GM18870 (cell line): Measurements from ENCODE around the gene SPEG.
"Not testable (repeated sequence)": the region's sequence is repeated elsewhere in the genome, so short reads cannot be mapped to it uniquely, and the experiment has no call there.

Source experiments
- ATAC-seq: cut with Tn5 transposase; IDR thresholded peaks from one replicate; pipeline ENCODE4 v1.9.1; 2021; ENCODE audit warnings: moderate library complexity; ENCODE audit not compliant: unreplicated experiment

The SPEG gene

GRCh38 chr2:219404291-219404910 is 30.2 kb upstream of the SPEG start:
- no peak for ATAC-seq

DNA sequence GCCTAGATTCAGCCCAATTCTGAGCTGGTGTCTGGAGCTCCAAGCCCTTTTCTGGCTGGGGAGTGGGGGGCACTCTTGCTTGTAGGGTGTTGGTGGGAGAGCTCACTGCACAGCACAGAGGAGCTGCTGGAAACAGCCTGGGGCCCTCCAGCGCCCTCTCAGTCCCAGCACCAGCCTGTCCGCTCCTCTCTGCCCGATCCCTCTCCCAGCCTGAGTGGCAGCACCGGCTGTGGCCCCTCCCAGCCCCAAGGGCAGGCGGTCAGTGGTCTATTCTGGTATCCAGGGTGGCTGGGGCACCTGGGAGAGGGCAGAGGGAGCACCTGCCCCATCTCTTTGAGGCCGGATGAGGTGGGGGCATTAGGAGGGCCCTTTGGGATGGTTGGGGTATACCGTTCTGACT is 29.7 kb upstream of the SPEG start:
- ATAC-seq: no peak

DNA sequence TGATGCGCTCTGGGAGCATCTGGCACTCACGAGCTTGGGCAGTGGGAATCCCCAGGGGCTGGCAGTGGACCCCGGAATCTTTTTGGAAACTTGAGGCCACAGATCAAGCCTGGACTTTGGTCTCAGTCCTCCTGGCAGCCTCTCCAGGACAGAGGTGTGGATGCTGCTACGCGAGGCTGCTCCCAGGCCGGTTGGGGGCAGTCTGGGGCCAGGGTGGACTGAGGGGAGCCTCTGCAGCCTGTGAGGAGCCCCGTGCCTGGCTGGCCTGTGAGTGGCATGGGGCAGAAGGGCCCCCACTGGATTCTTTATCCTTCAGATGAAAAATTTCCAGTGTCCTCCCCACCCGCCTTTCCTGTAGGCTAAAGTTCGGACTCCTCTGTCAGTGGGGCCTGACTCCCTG is 29.2 kb upstream of the SPEG start:
- no peak for ATAC-seq

- no peak for ATAC-seq
These were observed 28.4 kb upstream of the SPEG start for GRCh38 chr2:219405958-219406860.

DNA sequence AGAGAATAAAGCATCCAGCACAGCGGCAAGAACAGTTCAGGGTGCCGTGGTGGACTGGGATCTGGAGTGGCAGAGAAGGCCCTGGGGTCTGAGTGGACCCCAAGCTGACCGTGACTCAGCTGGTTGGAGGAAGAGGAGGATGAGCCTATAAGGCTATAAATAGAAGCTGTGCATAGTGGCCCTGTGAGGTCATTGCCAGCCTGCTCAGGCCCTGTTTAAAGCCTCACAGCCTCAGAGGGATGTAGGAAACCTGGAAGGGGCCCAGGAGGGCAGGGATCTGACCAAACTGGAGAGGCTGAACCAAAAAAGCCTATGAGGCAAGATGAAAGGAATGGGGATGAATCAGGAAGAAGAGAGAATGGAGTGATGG is 27.8 kb upstream of the SPEG start:
- ATAC-seq: no peak

DNA sequence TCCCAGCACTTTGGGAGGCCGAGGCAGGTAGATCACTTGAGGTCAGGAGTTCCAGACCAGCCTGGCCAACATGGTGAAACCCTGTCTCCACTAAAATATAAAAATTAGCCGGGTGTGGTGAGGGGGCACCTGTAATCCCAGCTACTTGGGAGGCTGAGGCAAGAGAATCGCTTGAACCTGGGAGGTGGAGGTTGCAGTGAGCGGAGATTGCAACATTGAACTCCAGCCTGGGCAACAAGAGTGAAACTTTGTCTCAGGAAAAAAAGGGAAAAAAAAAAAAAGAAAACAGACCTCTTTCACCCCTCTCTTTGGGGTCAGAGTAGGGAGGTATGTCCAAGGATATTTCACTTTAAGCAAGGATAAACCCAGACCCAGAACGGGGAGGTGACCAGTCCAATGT is 27.3 kb upstream of the SPEG start:
- not testable (repeated sequence) for ATAC-seq

DNA sequence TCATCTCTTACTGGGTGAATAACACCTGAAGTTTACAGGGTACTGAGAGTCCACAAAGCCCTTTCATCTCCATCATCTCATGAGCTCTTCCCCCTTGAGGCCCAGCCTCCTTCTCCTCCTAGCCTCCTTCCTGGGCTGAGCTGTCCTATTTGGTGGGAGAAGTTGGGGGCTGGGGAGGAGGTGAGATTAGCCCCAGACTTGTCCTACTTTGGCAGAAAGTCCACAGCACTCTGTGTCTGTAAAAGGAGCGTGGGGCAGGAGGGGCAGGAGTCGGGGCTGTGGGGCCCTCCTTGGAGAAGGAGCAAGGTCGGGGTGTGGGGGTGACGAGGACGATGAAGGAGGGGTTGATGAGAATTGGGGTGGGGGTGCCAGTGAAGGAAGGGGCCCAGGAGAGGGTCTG is 26.4 kb upstream of the SPEG start:
- no peak for ATAC-seq

- ATAC-seq: no peak
These were observed 26.0 kb upstream of the SPEG start for GRCh38 chr2:219408631-219409030.

- ATAC-seq: no peak
These were observed 25.0 kb upstream of the SPEG start for GRCh38 chr2:219409619-219410018.

- no peak for ATAC-seq
These were observed 24.3 kb upstream of the SPEG start for GRCh38 chr2:219410390-219410789.

- no peak for ATAC-seq
These were observed 19.8 kb upstream of the SPEG start for GRCh38 chr2:219414857-219415256.

GRCh38 chr2:219415580-219416234 is 18.9 kb upstream of the SPEG start:
- no peak for ATAC-seq

- no peak for ATAC-seq
These were observed 18.4 kb upstream of the SPEG start for GRCh38 chr2:219416235-219416602.

GRCh38 chr2:219416938-219417337 is 17.7 kb upstream of the SPEG start:
- ATAC-seq: no peak

GRCh38 chr2:219417374-219417773 is 17.3 kb upstream of the SPEG start:
- no peak for ATAC-seq

DNA sequence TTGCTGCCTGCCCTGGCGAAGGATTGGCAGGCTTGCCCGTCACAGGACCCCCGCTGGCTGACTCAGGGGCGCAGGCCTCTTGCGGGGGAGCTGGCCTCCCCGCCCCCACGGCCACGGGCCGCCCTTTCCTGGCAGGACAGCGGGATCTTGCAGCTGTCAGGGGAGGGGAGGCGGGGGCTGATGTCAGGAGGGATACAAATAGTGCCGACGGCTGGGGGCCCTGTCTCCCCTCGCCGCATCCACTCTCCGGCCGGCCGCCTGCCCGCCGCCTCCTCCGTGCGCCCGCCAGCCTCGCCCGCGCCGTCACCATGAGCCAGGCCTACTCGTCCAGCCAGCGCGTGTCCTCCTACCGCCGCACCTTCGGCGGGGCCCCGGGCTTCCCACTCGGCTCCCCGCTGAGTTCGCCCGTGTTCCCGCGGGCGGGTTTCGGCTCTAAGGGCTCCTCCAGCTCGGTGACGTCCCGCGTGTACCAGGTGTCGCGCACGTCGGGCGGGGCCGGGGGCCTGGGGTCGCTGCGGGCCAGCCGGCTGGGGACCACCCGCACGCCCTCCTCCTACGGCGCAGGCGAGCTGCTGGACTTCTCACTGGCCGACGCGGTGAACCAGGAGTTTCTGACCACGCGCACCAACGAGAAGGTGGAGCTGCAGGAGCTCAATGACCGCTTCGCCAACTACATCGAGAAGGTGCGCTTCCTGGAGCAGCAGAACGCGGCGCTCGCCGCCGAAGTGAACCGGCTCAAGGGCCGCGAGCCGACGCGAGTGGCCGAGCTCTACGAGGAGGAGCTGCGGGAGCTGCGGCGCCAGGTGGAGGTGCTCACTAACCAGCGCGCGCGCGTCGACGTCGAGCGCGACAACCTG is 16.3 kb upstream of the SPEG start, which contains the start of gene DES:
Gene DES, plus strand, starts transcription at position 223 of the 857 bp plus-strand sequence. Its CDS starts 86 bp downstream, at position 309.
- no peak for ATAC-seq

DNA sequence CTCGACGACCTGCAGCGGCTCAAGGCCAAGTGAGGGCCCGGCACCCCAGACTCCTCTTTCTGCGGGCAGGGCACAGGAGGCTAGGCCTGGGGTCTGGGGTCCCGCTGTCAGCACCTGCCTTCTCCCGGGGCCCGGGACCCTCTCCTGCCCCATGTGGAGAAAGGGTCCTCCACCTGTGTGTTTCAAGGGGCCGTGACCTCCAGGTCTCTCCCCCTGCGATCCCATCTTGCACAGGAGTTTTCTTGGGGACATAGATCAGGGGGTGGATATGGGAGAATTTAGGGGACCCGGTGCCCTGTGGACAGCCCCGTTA is 15.7 kb upstream of the SPEG start:
- no peak for ATAC-seq

DNA sequence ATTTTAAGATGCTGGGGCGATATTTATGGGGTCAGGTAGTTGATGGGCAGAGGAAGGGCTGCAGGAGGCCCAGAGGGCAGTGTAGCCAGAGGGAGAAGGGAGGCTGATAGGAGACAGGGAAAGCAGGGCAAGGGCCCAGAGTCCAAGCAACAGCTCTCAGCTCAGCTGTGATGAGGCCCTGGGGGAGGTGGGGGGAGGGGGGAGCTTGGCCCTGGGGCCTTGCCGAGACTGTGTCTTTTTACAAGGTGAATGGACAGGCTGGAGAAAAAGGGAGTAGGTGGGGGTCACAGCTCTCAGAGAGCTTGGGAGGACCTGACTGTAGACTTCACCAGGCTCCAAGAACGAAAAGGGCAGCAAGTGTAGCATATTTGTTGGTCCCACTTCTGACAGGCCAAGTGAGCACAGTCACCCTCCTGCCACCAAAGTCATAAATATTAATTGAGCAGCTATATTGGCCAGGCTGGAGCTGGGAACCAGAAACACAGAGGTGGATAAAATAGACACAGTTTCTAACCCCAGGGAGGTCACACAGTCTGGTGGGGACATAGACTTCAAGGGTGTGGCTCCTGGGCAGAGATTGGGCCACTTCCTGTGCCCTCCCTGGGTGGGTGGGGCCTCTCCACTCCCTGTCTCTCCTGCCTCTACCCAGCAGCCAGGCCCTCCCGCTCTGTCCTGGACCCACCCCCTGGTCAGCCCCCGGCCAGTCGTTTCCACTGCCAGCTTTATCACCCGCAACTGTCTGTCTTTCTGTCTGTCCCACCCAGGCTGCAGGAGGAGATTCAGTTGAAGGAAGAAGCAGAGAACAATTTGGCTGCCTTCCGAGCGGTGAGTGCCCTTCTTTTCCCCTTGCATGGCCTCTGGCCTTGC is 15.1 kb upstream of the SPEG start:
- no peak for ATAC-seq

DNA sequence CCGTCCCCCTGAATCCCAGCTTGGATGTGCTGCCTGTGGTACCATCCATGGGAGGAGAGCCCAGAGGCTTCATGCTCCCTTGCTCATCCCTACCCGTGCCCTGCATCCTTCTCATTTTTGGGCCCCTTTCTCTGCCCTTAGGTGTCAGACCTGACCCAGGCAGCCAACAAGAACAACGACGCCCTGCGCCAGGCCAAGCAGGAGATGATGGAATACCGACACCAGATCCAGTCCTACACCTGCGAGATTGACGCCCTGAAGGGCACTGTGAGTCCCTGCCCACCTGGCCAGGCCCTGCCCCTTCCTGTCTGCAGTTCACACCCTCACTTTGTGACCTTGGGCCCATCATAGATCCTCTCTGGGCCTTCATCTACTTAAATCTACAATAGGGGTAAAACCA is 14.0 kb upstream of the SPEG start:
- ATAC-seq: no peak

- ATAC-seq: no peak
These were observed 13.3 kb upstream of the SPEG start for GRCh38 chr2:219421323-219421722.
